Nephron progenitor cell (in vitro differentiated cells): ENCODE measurements around the gene ZNF3.

Source experiments
- DNase-seq: peaks from one replicate; pipeline ENCODE4 v3.0.0; 2021
- H3K27ac Mint-ChIP-seq: 2 replicates; pipeline ENCODE4 v1.8.0; 2021; ENCODE audit warnings: mild to moderate bottlenecking, moderate library complexity, mixed read lengths
- H3K27me3 Mint-ChIP-seq: 2 replicates; pipeline ENCODE4 v1.8.0; 2021; ENCODE audit warnings: mild to moderate bottlenecking, low read depth, mixed read lengths; ENCODE audit not compliant: poor library complexity
- H3K36me3 Mint-ChIP-seq: 2 replicates; pipeline ENCODE4 v1.8.0; 2021; ENCODE audit warnings: low read depth, mixed read lengths
- H3K4me1 Mint-ChIP-seq: 2 replicates; pipeline ENCODE4 v1.8.0; 2021; ENCODE audit warnings: mixed read lengths
- H3K4me3 Mint-ChIP-seq: 2 replicates; pipeline ENCODE4 v1.8.0; 2021; ENCODE audit warnings: mild to moderate bottlenecking, moderate library complexity, mixed read lengths
- H3K9me3 Mint-ChIP-seq: 2 replicates; pipeline ENCODE4 v1.8.0; 2021; ENCODE audit warnings: mild to moderate bottlenecking, moderate library complexity, mixed read lengths
- CTCF ChIP-seq: fragments of 200-600 bp; sonication (generic); IDR thresholded peaks from 2 replicates; pipeline ENCODE4 v1.5.0; 2021; ENCODE audit warnings: antibody characterized with exemption

Gene ZNF3

GRCh38 chr7:100087055-100087750 lies 5.7 kb upstream of the ZNF3 start:
- Mint-ChIP-seq H3K27me3 (peaks cover 22% of the 10 kb centered on the region), H3K9me3 (no peaks in the 10 kb centered on the region), H3K4me1 (peaks cover 42% of the 10 kb centered on the region), H3K4me3 (peak overlapping the region; percentile 56), H3K36me3 (peaks cover 24% of the 10 kb centered on the region), H3K27ac (no peak overlapping the region)
- no peak for TF ChIP-seq CTCF
- no peak for DNase-seq

- peaks cover 25% of the 10 kb centered on the region for H3K27me3 Mint-ChIP-seq
- peaks cover 21% of the 10 kb centered on the region for H3K36me3 Mint-ChIP-seq
- TF ChIP-seq CTCF: no peak
- DNase-seq: no peak
- H3K4me1 Mint-ChIP-seq: peaks cover 38% of the 10 kb centered on the region
- H3K9me3 Mint-ChIP-seq: peaks cover 12% of the 10 kb centered on the region
- H3K27ac Mint-ChIP-seq: no peak overlapping the region
- no peak overlapping the region for H3K4me3 Mint-ChIP-seq
These were observed 4.0 kb upstream of the ZNF3 start for GRCh38 chr7:100085515-100085914.

- Mint-ChIP-seq H3K4me1 (peaks cover 25% of the 10 kb centered on the region), H3K27ac (peak overlapping the region; percentile 56), H3K9me3 (peaks cover 36% of the 10 kb centered on the region), H3K27me3 (peaks cover 25% of the 10 kb centered on the region), H3K4me3 (peak overlapping the region; percentile 99), H3K36me3 (peaks cover 37% of the 10 kb centered on the region)
- no peak for DNase-seq
- no peak for TF ChIP-seq CTCF
These were observed 1.5 kb upstream of the ZNF3 start for GRCh38 chr7:100082978-100083377.

- Mint-ChIP-seq H3K9me3 (peaks cover 56% of the 10 kb centered on the region), H3K4me1 (peaks cover 19% of the 10 kb centered on the region), H3K36me3 (peaks cover 57% of the 10 kb centered on the region), H3K4me3 (peak overlapping the region; percentile 99), H3K27me3 (peaks cover 37% of the 10 kb centered on the region), H3K27ac (peak overlapping the region; percentile 98)
- DNase-seq: no peak
- no peak for TF ChIP-seq CTCF
These were observed 502 bp downstream of the ZNF3 start for GRCh38 chr7:100080907-100081534.

GRCh38 chr7:100079024-100079560 lies 2.4 kb downstream of the ZNF3 start:
- DNase-seq: no peak
- H3K27me3 Mint-ChIP-seq: peaks cover 32% of the 10 kb centered on the region

More at GRCh38 chr7:100079024-100079560, 2.4 kb downstream of the ZNF3 start:
- H3K9me3 Mint-ChIP-seq: peaks cover 75% of the 10 kb centered on the region
- no peak overlapping the region for H3K27ac Mint-ChIP-seq
- no peak for TF ChIP-seq CTCF
- H3K4me1 Mint-ChIP-seq: peaks cover 19% of the 10 kb centered on the region
- peak overlapping the region; percentile 70 for H3K4me3 Mint-ChIP-seq
- H3K36me3 Mint-ChIP-seq: peaks cover 76% of the 10 kb centered on the region
